Spleen (tissue), 11 donors: ENCODE data around the gene TP53I3. TPM values are rescaled to one million over a fixed set of nuclear protein-coding genes. Genes with fewer than 3 reads are reported as not detected.

ENCODE experiments used
- DNase-seq: peaks from one replicate; pipeline ENCODE4 v3.0.0-alpha.2; 2020
- H3K27ac ChIP-seq, 8 donors: fragments of 200-600 bp; sonication (generic) in 7 of 8; 1 replicate in 4 of 8; 2 replicates in 4 of 8; pipeline versions ENCODE4 v1.5.0 to v1.8.0; 2016 to 2021; ENCODE audit warnings: inconsistent platforms in 4 of 8, mild to moderate bottlenecking in 4 of 8, moderate library complexity in 1 of 8
- H3K27me3 ChIP-seq, 7 donors: fragments of 200-600 bp; sonication (generic) in 6 of 7; replicated peaks in 1 of 7; 1 replicate in 4 of 7; 2 replicates in 3 of 7; pipeline versions ENCODE4 v1.5.0 to v1.8.0; 2016 to 2021; ENCODE audit warnings: inconsistent platforms in 3 of 7, mild to moderate bottlenecking in 1 of 7
- H3K36me3 ChIP-seq, 6 donors: fragments of 200-600 bp; sonication (generic) in 5 of 6; 1 replicate in 4 of 6; 2 replicates in 2 of 6; pipeline versions ENCODE4 v1.5.0 to v1.8.0; 2016 to 2021; ENCODE audit warnings: inconsistent platforms in 2 of 6
- H3K4me1 ChIP-seq, 6 donors: fragments of 200-600 bp; sonication (generic) in 5 of 6; 1 replicate in 3 of 6; 2 replicates in 3 of 6; pipeline versions ENCODE4 v1.5.0 to v1.8.0; 2016 to 2021; ENCODE audit warnings: inconsistent platforms in 3 of 6
- H3K4me3 ChIP-seq, 8 donors: fragments of 200-600 bp; sonication (generic) in 7 of 8; 1 replicate in 4 of 8; 2 replicates in 4 of 8; pipeline versions ENCODE4 v1.5.0 to v1.8.0; 2016 to 2021; ENCODE audit warnings: inconsistent platforms in 4 of 8, mild to moderate bottlenecking in 4 of 8, moderate library complexity in 2 of 8
- H3K9me3 ChIP-seq, 8 donors: fragments of 200-600 bp; sonication (generic) in 7 of 8; 1 replicate in 4 of 8; 2 replicates in 4 of 8; pipeline versions ENCODE4 v1.5.0 to v1.8.0; 2016 to 2021; ENCODE audit warnings: inconsistent platforms in 4 of 8
- CTCF ChIP-seq, 11 experiments: fragments of 200-600 bp in 7 of 11; fragments of 450-650 bp in 4 of 11; sonication (generic) in 4 of 11; IDR thresholded peaks in 8 of 11; conservative IDR thresholded peaks in 3 of 11; 1 replicate in 7 of 11; 2 replicates in 4 of 11; pipeline versions ENCODE4 v1.4.0 to v1.8.0; 2016 to 2021; ENCODE audit warnings: antibody characterized with exemption in 11 of 11, inconsistent platforms in 4 of 11, mild to moderate bottlenecking in 1 of 11
- POLR2A ChIP-seq, 3 donors: fragments of 450-650 bp; IDR thresholded peaks; one replicate each; pipeline ENCODE4 v1.5.1; 2017; ENCODE audit warnings: antibody characterized with exemption in 3 of 3, mild to moderate bottlenecking in 1 of 3
- POLR2AphosphoS5 ChIP-seq, 3 donors: sonication (generic); formaldehyde crosslinking; IDR thresholded peaks; one replicate each; pipeline ENCODE4 v1.5.1; 2017; ENCODE audit warnings: antibody characterized with exemption in 3 of 3
- WGBS, 5 donors: extraction: QIAGEN DNeasy Blood & Tissue Kit in 3 of 5; methylation state at CpG; one replicate each; pipeline versions ENCODE4 v1.1.5 to v1.1.7; 2013 to 2018; 5-methylcytosine and 5-hydroxymethylcytosine counted together
- intact Hi-C: fragments of 100-400 bp; cut with DNase I; formaldehyde crosslinking; loops from one replicate; pipeline ENCODE4 v1.15.0; 2023; ENCODE audit warnings: low total_unique reads
- polyA plus RNA-seq, 3 donors: library from polyadenylated mRNA; stranded (reverse); fragments of 200-250 nt; gene quantifications; one replicate each; pipeline ENCODE4 v1.2.1, GENCODE V29; 2013
- total RNA-seq, 7 donors: library from RNA; depleted of rRNA in 3 of 7; stranded (reverse); fragments of >200 nt in 3 of 7; fragmentation: NEBNext Ultra II Directional in 4 of 7; extraction: Animal tissue kit (Norgen Biotek cat#: 25700) in 4 of 7; gene quantifications; one replicate each; pipeline versions ENCODE4 v1.1.0 to v1.2.1, GENCODE V29; 2016 to 2021
- donor health status: healthy with polysubstance abuse.
- donor health status: DM: no; HTN: no; CAD: no; lungs with moderate emphysema.
- donor health status: DM: no; HTN: no; CAD: no.
- donor health status: Bipolar disorder and iron deficiency.
- donor health status: healthy.
- donor health status: DM: no; HTN: no; CAD: no.
- donor health status: DM: yes; HTN: yes; CAD: no.

The TP53I3 gene
- total and polyA plus RNA-seq, 10 donors, result 7.1 to 17.6 (median 10.7) TPM

GRCh38 chr2:24072259-24072658, 12.4 kb downstream of the TP53I3 start:
- Histone ChIP-seq H3K36me3 (peaks cover 0 to 72% (median 51%) of the 10 kb centered on the region in 6 donors), H3K4me1 (peaks cover 5 to 58% (median 28%) of the 10 kb centered on the region in 6 donors), H3K9me3 (no peaks in the 10 kb centered on the region), H3K27me3 (no peaks in the 10 kb centered on the region), H3K27ac (no peak overlapping the region), H3K4me3 (no peak overlapping the region)
- WGBS, 5 donors, result 80 to 98% (median 91%) methylated on average over 4 of the region's 4 CpGs
- intact Hi-C loops, result no loop called here
- no peak for DNase-seq
- no peak for TF ChIP-seq POLR2A (IDR thresholded peaks at IDR 0.05)
- no peak for TF ChIP-seq POLR2AphosphoS5 (IDR thresholded peaks at IDR 0.05)
- TF ChIP-seq CTCF (IDR thresholded peaks at IDR 0.05 in 8 of 11, conservative IDR thresholded peaks at IDR 0.05 in 3 of 11), result no peak

GRCh38 chr2:24065341-24065740, 19.3 kb downstream of the TP53I3 start:
- H3K27me3 ChIP-seq, result no peaks in the 10 kb centered on the region
- no peaks in the 10 kb centered on the region for H3K9me3 ChIP-seq
- H3K4me1 ChIP-seq, result peaks cover 0 to 17% (median 0%) of the 10 kb centered on the region in 6 donors
- H3K4me3 ChIP-seq, result no peak overlapping the region
- H3K27ac ChIP-seq, result no peak overlapping the region
- TF ChIP-seq CTCF (IDR thresholded peaks at IDR 0.05 in 8 of 11, conservative IDR thresholded peaks at IDR 0.05 in 3 of 11) (no peak), POLR2AphosphoS5 (IDR thresholded peaks at IDR 0.05) (no peak), POLR2A (IDR thresholded peaks at IDR 0.05) (no peak)
- no peak for DNase-seq
- peaks cover 0 to 55% (median 34%) of the 10 kb centered on the region in 6 donors for H3K36me3 ChIP-seq
- intact Hi-C loops, result no loop called here
- WGBS, 5 donors, result 68 to 87% (median 82%) methylated on average over 2 of the region's 2 CpGs

GRCh38 chr2:24058564-24059271, 25.9 kb downstream of the TP53I3 start:
- intact Hi-C loops, result no loop called here

More at GRCh38 chr2:24058564-24059271, 25.9 kb downstream of the TP53I3 start:
- 78 to 89% (median 83%) methylated on average over 4 of the region's 4 CpGs for WGBS, 5 donors
- Histone ChIP-seq H3K36me3 (no peaks in the 10 kb centered on the region), H3K4me1 (no peaks in the 10 kb centered on the region), H3K4me3 (no peak overlapping the region), H3K9me3 (peaks cover 0 to 4% (median 0%) of the 10 kb centered on the region in 8 donors), H3K27ac (no peak overlapping the region), H3K27me3 (no peaks in the 10 kb centered on the region)
- no peak for DNase-seq
- TF ChIP-seq POLR2AphosphoS5 (IDR thresholded peaks at IDR 0.05) (no peak), CTCF (IDR thresholded peaks at IDR 0.05 in 8 of 11, conservative IDR thresholded peaks at IDR 0.05 in 3 of 11) (no peak), POLR2A (IDR thresholded peaks at IDR 0.05) (no peak)
